Neuronal stem cell (in vitro differentiated cells): Measurements from ENCODE around the gene PGRMC2.
"Not testable (repeated sequence)": the region's sequence is repeated elsewhere in the genome, so short reads cannot be mapped to it uniquely, and the experiment has no call there.

ENCODE experiments used
- DNase-seq: peaks from one replicate; pipeline ENCODE4 v3.0.0-alpha.2; 2013; ENCODE audit warnings: low spot score
- H2AFZ ChIP-seq: one replicate; pipeline ENCODE4 v1.6.1; 2013; ENCODE audit warnings: mild to moderate bottlenecking, low read length, inconsistent platforms
- H2AK5ac ChIP-seq: 2 replicates; pipeline ENCODE4 v1.6.1; 2013; ENCODE audit warnings: low read depth, mild to moderate bottlenecking, inconsistent platforms, low read length, moderate library complexity, mixed read lengths
- H2BK120ac ChIP-seq: 2 replicates; pipeline ENCODE4 v1.6.1; 2013; ENCODE audit warnings: low read depth, mild to moderate bottlenecking, inconsistent platforms, low read length, moderate library complexity, mixed read lengths
- H2BK12ac ChIP-seq: one replicate; pipeline ENCODE4 v1.6.1; 2013; ENCODE audit warnings: low read length, inconsistent platforms
- H2BK15ac ChIP-seq: 2 replicates; pipeline ENCODE4 v1.6.1; 2013; ENCODE audit warnings: mild to moderate bottlenecking, low read length, inconsistent platforms, mixed read lengths
- H2BK5ac ChIP-seq: one replicate; pipeline ENCODE4 v1.6.1; 2013; ENCODE audit warnings: inconsistent platforms, mild to moderate bottlenecking, low read length, moderate library complexity
- H3K14ac ChIP-seq: one replicate; pipeline ENCODE4 v1.6.1; 2013; ENCODE audit warnings: low read length, inconsistent platforms
- H3K18ac ChIP-seq: 2 replicates; pipeline ENCODE4 v1.6.1; 2013; ENCODE audit warnings: low read length, inconsistent platforms
- H3K23ac ChIP-seq: 2 replicates; pipeline ENCODE4 v1.6.1; 2013; ENCODE audit warnings: low read depth, mild to moderate bottlenecking, mixed read lengths, low read length, inconsistent platforms; ENCODE audit not compliant: poor library complexity
- H3K27ac ChIP-seq: replicated peaks from 3 replicates; pipeline ENCODE4 v1.5.1; 2013; ENCODE audit warnings: low read length, inconsistent platforms
- H3K27me3 ChIP-seq, 3 experiments: 2 replicates each; pipeline ENCODE4 v1.6.1; 2013; ENCODE audit warnings: low read length in 3 of 3, mild to moderate bottlenecking in 2 of 3, inconsistent platforms in 1 of 3, low read depth in 1 of 3, mixed read lengths in 1 of 3, moderate library complexity in 1 of 3; ENCODE audit not compliant: control insufficient read depth in 3 of 3, insufficient read depth in 3 of 3
- H3K36me3 ChIP-seq, 2 donors: replicated peaks in 1 of 2; 2 replicates each; pipeline ENCODE4 v1.6.1; 2013; ENCODE audit warnings: low read length in 2 of 2; ENCODE audit not compliant: control insufficient read depth in 2 of 2, insufficient read depth in 2 of 2
- H3K4ac ChIP-seq: 2 replicates; pipeline ENCODE4 v1.6.1; 2013; ENCODE audit warnings: inconsistent platforms, mild to moderate bottlenecking, low read length, moderate library complexity
- H3K4me1 ChIP-seq, 2 donors: 1 replicate in 1 of 2; 2 replicates in 1 of 2; pipeline ENCODE4 v1.6.1; 2013; ENCODE audit warnings: low read length in 2 of 2, low read depth in 1 of 2; ENCODE audit not compliant: control insufficient read depth in 2 of 2, insufficient read depth in 1 of 2
- H3K4me2 ChIP-seq: one replicate; pipeline ENCODE4 v1.6.1; 2013; ENCODE audit warnings: mild to moderate bottlenecking, low read length, inconsistent platforms; ENCODE audit not compliant: insufficient read depth, poor library complexity, severe bottlenecking
- H3K4me3 ChIP-seq, 2 donors: 2 replicates each; pipeline ENCODE4 v1.5.1; 2013; ENCODE audit warnings: low read length in 2 of 2, mild to moderate bottlenecking in 2 of 2, inconsistent platforms in 1 of 2, moderate library complexity in 1 of 2
- H3K79me1 ChIP-seq: one replicate; pipeline ENCODE4 v1.6.1; 2013; ENCODE audit warnings: low read depth, mild to moderate bottlenecking, inconsistent platforms, low read length, moderate library complexity
- H3K9ac ChIP-seq: one replicate; pipeline ENCODE4 v1.6.1; 2013; ENCODE audit warnings: mild to moderate bottlenecking, low read depth, low read length, inconsistent platforms; ENCODE audit not compliant: poor library complexity
- H3K9me3 ChIP-seq, 2 donors: replicated peaks in 1 of 2; 2 replicates each; pipeline versions ENCODE3 to v1.6.1; 2013; ENCODE audit warnings: low read length in 2 of 2, mild to moderate bottlenecking in 2 of 2, inconsistent platforms in 1 of 2, low read depth in 1 of 2, mixed read lengths in 1 of 2, moderate library complexity in 1 of 2; ENCODE audit not compliant: control insufficient read depth in 2 of 2, insufficient read depth in 1 of 2
- H4K8ac ChIP-seq: one replicate; pipeline ENCODE4 v1.6.1; 2013; ENCODE audit warnings: low read depth, mild to moderate bottlenecking, inconsistent platforms, low read length, moderate library complexity
- H4K91ac ChIP-seq: one replicate; pipeline ENCODE4 v1.6.1; 2013; ENCODE audit warnings: low read length, low read depth, mild to moderate bottlenecking, inconsistent platforms; ENCODE audit not compliant: poor library complexity
- WGBS, 2 donors: extraction: QIAGEN DNeasy Blood & Tissue Kit; methylation state at CpG; one replicate each; pipeline ENCODE4 v1.1.7; 2013; ENCODE audit warnings: missing lambda C conversion rate in 2 of 2, mixed read lengths in 1 of 2; ENCODE audit not compliant: insufficient read length in 2 of 2, insufficient replicate concordance in 1 of 2; ENCODE audit errors: extremely low coverage in 2 of 2; 5-methylcytosine and 5-hydroxymethylcytosine counted together

The PGRMC2 gene

DNA sequence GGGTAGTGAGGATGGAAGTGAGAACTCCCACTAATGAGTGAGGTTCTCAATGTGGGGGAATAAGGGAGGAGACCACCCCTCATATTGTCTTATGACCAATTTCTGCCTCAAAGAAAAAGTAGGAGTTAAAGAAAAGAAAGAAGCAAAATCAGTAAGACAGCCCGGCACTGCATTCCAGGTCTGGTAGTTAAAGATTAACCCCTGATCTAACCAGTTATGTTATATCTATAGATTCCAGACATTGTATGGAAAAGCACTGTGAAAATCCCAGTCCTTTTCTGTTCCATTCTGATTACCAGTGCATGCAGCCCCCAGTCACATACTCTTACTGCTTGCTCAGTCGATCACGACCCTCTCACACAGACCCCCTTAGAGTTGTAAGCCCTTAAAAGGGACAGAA is 20.4 kb downstream of the PGRMC2 start:
- H2BK15ac ChIP-seq, H3K18ac ChIP-seq, H3K4me1 ChIP-seq, H2BK120ac ChIP-seq, H2BK5ac ChIP-seq, H3K9me3 ChIP-seq, H4K8ac ChIP-seq, H3K79me1 ChIP-seq, H2AFZ ChIP-seq, H3K27me3 ChIP-seq, H3K9ac ChIP-seq, H3K4ac ChIP-seq, H3K14ac ChIP-seq, H2AK5ac ChIP-seq, H3K27ac ChIP-seq, H4K91ac ChIP-seq, H3K4me3 ChIP-seq, H2BK12ac ChIP-seq, H3K4me2 ChIP-seq, DNase-seq, H3K23ac ChIP-seq: not testable (repeated sequence)
- WGBS, 2 donors, result no CpG with 5 or more reads among the region's 3 CpGs
- peaks cover 4 to 30% of the 10 kb centered on the region in 2 donors for H3K36me3 ChIP-seq

- WGBS, 2 donors, result no CpG with 5 or more reads among the region's 3 CpGs
These were observed 22.1 kb downstream of the PGRMC2 start for GRCh38 chr4:128265550-128265949.

DNA sequence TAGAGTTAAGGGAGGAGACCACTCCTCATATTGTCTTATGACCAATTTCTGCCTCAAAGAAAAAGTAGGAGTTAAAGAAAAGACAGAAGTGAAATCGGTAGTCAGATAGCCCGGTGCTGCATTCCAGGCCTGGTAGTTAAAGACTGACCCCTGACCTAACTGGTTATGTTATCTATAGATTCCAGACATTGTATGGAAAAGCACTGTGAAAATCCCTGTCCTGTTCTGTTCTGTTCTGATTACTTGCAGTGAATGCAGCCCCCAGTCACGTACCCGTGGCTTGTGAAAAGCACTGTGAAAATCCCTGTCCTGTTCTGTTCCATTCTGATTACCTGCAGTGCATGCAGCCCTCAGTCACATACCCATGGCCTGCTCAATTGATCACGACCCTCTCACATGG is 27.7 kb downstream of the PGRMC2 start:
- H3K36me3 ChIP-seq, H4K91ac ChIP-seq, H3K27me3 ChIP-seq, H2BK15ac ChIP-seq, H3K79me1 ChIP-seq, H3K9ac ChIP-seq, H3K14ac ChIP-seq, H2BK120ac ChIP-seq, H3K4ac ChIP-seq, H3K27ac ChIP-seq, DNase-seq, H3K23ac ChIP-seq, H2BK5ac ChIP-seq, H2AK5ac ChIP-seq, H3K9me3 ChIP-seq, H2AFZ ChIP-seq, H3K4me2 ChIP-seq, H3K4me3 ChIP-seq, H3K4me1 ChIP-seq, H3K18ac ChIP-seq, H2BK12ac ChIP-seq, H4K8ac ChIP-seq: not testable (repeated sequence)
- no CpG with 5 or more reads among the region's 5 CpGs for WGBS, 2 donors

More at GRCh38 chr4:128265550-128265949, 22.1 kb downstream of the PGRMC2 start:
- not testable (repeated sequence) for H2BK120ac ChIP-seq, H2AFZ ChIP-seq, H3K18ac ChIP-seq, H3K9me3 ChIP-seq, H3K23ac ChIP-seq, H3K79me1 ChIP-seq, H4K91ac ChIP-seq, H3K27ac ChIP-seq, H3K4me1 ChIP-seq, H2BK12ac ChIP-seq, H2AK5ac ChIP-seq, DNase-seq, H3K4ac ChIP-seq, H2BK15ac ChIP-seq, H3K4me2 ChIP-seq, H3K27me3 ChIP-seq, H2BK5ac ChIP-seq, H3K14ac ChIP-seq, H3K9ac ChIP-seq, H4K8ac ChIP-seq, H3K4me3 ChIP-seq
- peaks cover 2 to 14% of the 10 kb centered on the region in 2 donors for H3K36me3 ChIP-seq

GRCh38 chr4:128258166-128258565 is 29.4 kb downstream of the PGRMC2 start:
- H4K91ac ChIP-seq, H4K8ac ChIP-seq, H3K4ac ChIP-seq, H3K4me2 ChIP-seq, DNase-seq, H3K27ac ChIP-seq, H3K79me1 ChIP-seq, H3K23ac ChIP-seq, H2AK5ac ChIP-seq, H3K9ac ChIP-seq, H2BK12ac ChIP-seq, H3K36me3 ChIP-seq, H2BK15ac ChIP-seq, H2BK5ac ChIP-seq, H3K18ac ChIP-seq, H3K27me3 ChIP-seq, H2BK120ac ChIP-seq, H2AFZ ChIP-seq, H3K4me3 ChIP-seq, H3K4me1 ChIP-seq, H3K14ac ChIP-seq, H3K9me3 ChIP-seq: not testable (repeated sequence)
- WGBS, 2 donors, result no CpG with 5 or more reads among the region's 4 CpGs
